Measurements from ENCODE around the gene FKBP10. TPM values are rescaled to one million over a fixed set of nuclear protein-coding genes. Genes with fewer than 3 reads are reported as not detected.
A peak's percentile ranks its signal among the peaks of the same experiment; 100 is the strongest.

The FKBP10 gene
- total RNA-seq, 1 experiment from 2014 or later = 142 TPM

DNA sequence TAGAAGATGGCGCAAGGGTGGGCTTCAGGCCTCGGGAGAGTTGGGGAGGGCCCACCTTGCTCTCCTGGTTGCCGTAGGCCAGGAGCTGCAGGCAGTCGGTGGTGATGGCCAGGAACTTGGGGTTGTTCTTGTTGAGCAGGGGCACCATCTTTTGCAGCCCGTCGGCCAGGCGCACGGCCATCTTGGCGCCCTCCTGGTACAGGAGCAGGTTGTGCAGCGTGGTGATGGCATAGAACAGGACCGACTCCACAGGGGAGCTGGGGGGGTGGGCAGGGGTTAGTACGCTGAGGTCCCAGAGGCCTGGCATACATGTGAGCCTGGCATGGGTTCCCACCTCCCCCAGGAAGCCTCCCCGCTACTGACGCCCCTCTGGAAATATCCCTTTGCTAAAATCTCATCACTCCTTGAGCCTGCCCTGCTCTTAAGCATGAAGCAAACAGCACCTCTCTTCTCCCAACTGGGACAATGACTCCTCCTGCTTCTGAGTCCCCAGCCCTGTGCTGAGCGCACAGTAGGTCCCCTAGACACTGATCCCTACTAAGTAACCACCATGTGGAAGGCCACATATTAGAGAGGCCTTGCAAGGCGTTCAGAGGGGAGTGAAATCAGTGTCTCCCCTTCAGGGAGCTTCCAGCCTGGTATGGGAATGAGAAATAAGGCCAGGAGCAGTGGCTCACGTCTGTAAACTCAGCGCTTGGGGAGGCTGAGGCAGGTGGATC, 45.3 kb upstream of the FKBP10 start:
- BruUV-seq (replicated peaks) = no TSS peak

DNA sequence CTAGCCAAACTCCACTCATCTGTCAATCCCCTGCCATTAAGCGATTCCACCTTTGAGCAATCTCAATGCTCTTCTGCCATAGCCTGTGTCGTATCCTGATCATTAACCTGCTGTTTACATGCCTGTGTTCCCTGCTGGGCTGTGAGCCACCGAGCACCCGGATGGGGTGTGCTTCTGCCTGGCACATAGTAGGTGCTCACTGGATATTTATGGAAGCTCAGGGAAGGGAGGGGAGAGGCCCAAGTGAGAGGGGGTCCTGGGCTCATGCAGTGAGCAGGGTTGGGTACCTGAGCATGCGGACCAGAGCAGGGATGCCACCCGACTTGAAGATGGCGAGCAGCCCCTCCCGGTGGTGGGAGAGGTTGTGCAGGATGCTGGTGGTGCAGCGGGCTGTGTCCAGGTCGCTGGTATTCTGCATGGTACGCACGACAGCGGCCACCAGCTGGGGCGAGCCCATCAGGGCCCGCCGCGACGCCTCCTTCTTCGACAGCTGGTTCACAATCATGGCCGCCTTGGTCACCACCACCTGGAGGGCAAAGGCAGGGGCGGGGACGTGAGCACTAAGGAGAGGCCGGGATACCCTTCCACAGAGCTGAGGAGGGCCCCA, 44.0 kb upstream of the FKBP10 start:
- H3K9me3 Mint-ChIP-seq (ENCODE audit: unreplicated experiment) = no peaks in the 10 kb centered on the region
- H3K4me1 Mint-ChIP-seq (ENCODE audit: insufficient read depth, unreplicated experiment) = peaks cover 5% of the 10 kb centered on the region
- POLR2A ChIA-PET = interaction anchor here (1.2 to 1.7 kb wide), 3 partner anchors 11 to 32 kb away, joined by 3 to 6 read pairs (median 6); no protein-coding TSS in a partner anchor
- no peak for DNase-seq (ENCODE audit: unreplicated experiment)
- H3K4me3 Mint-ChIP-seq (ENCODE audit: unreplicated experiment) = no peak overlapping the region
- BruUV-seq (replicated peaks) = no TSS peak
- H3K36me3 Mint-ChIP-seq (ENCODE audit: insufficient read depth, unreplicated experiment) = peaks cover 81% of the 10 kb centered on the region
- TF ChIP-seq, protein P1, sequence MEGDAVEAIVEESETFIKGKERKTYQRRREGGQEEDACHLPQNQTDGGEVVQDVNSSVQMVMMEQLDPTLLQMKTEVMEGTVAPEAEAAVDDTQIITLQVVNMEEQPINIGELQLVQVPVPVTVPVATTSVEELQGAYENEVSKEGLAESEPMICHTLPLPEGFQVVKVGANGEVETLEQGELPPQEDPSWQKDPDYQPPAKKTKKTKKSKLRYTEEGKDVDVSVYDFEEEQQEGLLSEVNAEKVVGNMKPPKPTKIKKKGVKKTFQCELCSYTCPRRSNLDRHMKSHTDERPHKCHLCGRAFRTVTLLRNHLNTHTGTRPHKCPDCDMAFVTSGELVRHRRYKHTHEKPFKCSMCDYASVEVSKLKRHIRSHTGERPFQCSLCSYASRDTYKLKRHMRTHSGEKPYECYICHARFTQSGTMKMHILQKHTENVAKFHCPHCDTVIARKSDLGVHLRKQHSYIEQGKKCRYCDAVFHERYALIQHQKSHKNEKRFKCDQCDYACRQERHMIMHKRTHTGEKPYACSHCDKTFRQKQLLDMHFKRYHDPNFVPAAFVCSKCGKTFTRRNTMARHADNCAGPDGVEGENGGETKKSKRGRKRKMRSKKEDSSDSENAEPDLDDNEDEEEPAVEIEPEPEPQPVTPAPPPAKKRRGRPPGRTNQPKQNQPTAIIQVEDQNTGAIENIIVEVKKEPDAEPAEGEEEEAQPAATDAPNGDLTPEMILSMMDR (IDR thresholded peaks at IDR 0.05; ENCODE audit: unreplicated experiment) = no peak
- no peaks in the 10 kb centered on the region for H3K27me3 Mint-ChIP-seq (ENCODE audit: insufficient read depth, unreplicated experiment)
- H3K27ac Mint-ChIP-seq (ENCODE audit: low read depth, unreplicated experiment) = no peak overlapping the region
- CTCF ChIA-PET = interaction anchor here (0.6 to 1.4 kb wide), 3 partner anchors 15 to 32 kb away, joined by 3 to 5 read pairs (median 5); no protein-coding TSS in a partner anchor
- intact Hi-C loops (cut with micrococcal nuclease) = no loop called here

More for the DNA sequence above, 45.3 kb upstream of the FKBP10 start:
- H3K9me3 Mint-ChIP-seq (ENCODE audit: unreplicated experiment) = no peaks in the 10 kb centered on the region
- no peak overlapping the region for H3K27ac Mint-ChIP-seq (ENCODE audit: low read depth, unreplicated experiment)
- POLR2A ChIA-PET = interaction anchor here (0.7 to 1.7 kb wide), 4 partner anchors 10 to 42 kb away, joined by 3 to 6 read pairs (median 5); no protein-coding TSS in a partner anchor
- no peak overlapping the region for H3K4me3 Mint-ChIP-seq (ENCODE audit: unreplicated experiment)
- intact Hi-C loops (cut with micrococcal nuclease) = no loop called here
- TF ChIP-seq, protein P1 (IDR thresholded peaks at IDR 0.05; ENCODE audit: unreplicated experiment) = no peak
- H3K4me1 Mint-ChIP-seq (ENCODE audit: insufficient read depth, unreplicated experiment) = no peaks in the 10 kb centered on the region
- no peaks in the 10 kb centered on the region for H3K27me3 Mint-ChIP-seq (ENCODE audit: insufficient read depth, unreplicated experiment)
- H3K36me3 Mint-ChIP-seq (ENCODE audit: insufficient read depth, unreplicated experiment) = peaks cover 84% of the 10 kb centered on the region
- CTCF ChIA-PET = interaction anchor here (0.7 to 1.7 kb wide), 4 partner anchors 20 to 34 kb away, joined by 3 to 6 read pairs (median 4); partner anchors contain the start of gene JUP
- DNase-seq (ENCODE audit: unreplicated experiment) = no peak

DNA sequence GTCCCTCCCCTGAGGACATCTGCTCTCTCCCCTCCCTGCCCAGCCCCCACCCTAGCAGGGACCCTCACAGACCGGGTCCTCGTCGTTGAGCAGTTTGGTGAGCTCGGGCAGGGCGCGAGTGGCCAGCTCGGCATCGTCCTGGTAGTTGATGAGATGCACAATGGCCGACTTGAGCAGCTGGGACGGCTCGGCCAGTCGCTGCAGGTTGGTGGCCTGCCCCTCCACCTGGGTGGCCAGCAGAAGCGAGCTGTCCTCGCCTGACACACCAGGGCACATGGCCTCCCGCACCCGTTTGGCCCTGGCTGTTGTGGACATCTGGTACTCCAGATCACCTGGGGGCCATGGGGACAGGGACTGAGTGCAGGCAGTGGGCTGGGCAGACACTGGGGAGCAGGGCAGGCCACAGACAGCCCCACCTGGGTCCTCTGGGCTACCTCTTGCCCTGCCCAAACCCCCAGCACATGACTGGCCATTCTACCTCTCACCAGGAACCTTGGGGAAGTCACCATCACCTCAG, 43.4 kb upstream of the FKBP10 start:
- TF ChIP-seq, protein P1 (IDR thresholded peaks at IDR 0.05; ENCODE audit: unreplicated experiment) = no peak
- intact Hi-C loops (cut with micrococcal nuclease) = no loop called here
- ChIA-PET CTCF (no interaction called here), POLR2A (interaction anchor here (1.2 to 1.7 kb wide), 2 partner anchors 10 to 16 kb away, joined by 3 to 6 read pairs; no protein-coding TSS in a partner anchor)
- H3K4me3 Mint-ChIP-seq (ENCODE audit: unreplicated experiment) = no peak overlapping the region
- H3K4me1 Mint-ChIP-seq (ENCODE audit: insufficient read depth, unreplicated experiment) = peaks cover 5% of the 10 kb centered on the region
- TSS peak; percentile 21 for BruUV-seq (replicated peaks)
- DNase-seq (ENCODE audit: unreplicated experiment) = no peak
- no peaks in the 10 kb centered on the region for H3K27me3 Mint-ChIP-seq (ENCODE audit: insufficient read depth, unreplicated experiment)
- no peak overlapping the region for H3K27ac Mint-ChIP-seq (ENCODE audit: low read depth, unreplicated experiment)
- H3K9me3 Mint-ChIP-seq (ENCODE audit: unreplicated experiment) = no peaks in the 10 kb centered on the region
- H3K36me3 Mint-ChIP-seq (ENCODE audit: insufficient read depth, unreplicated experiment) = peaks cover 81% of the 10 kb centered on the region

DNA sequence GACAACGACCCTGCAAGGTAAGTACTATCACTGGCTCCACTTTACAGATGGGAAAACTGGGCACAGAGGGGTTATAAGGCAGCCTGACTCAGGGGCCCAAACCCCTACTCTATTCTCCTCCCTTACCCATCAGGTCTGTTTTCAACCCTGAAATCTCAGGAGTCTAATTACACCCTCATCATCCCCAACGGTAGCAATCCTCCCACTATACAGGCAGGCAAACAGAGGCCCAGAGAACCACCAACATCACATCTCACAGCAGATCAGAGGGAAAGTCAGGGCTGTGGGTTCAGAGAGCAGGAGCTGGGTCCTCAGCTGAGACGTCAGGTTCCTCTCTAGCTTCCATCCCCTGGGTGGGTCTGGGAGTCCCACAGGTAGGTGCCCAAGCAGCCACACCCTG, 42.8 kb upstream of the FKBP10 start:
- CTCF ChIA-PET = interaction anchor here (1.1 kb wide), 1 partner anchor 75 kb away, joined by 3 read pairs; no protein-coding TSS in a partner anchor

More for the DNA sequence above, 42.8 kb upstream of the FKBP10 start:
- H3K9me3 Mint-ChIP-seq (ENCODE audit: unreplicated experiment) = no peaks in the 10 kb centered on the region
- peaks cover 6% of the 10 kb centered on the region for H3K4me1 Mint-ChIP-seq (ENCODE audit: insufficient read depth, unreplicated experiment)
- H3K27ac Mint-ChIP-seq (ENCODE audit: low read depth, unreplicated experiment) = no peak overlapping the region
- no peaks in the 10 kb centered on the region for H3K27me3 Mint-ChIP-seq (ENCODE audit: insufficient read depth, unreplicated experiment)
- H3K4me3 Mint-ChIP-seq (ENCODE audit: unreplicated experiment) = no peak overlapping the region
- intact Hi-C loops (cut with micrococcal nuclease) = no loop called here
- TF ChIP-seq, protein P1 (IDR thresholded peaks at IDR 0.05; ENCODE audit: unreplicated experiment) = no peak
- POLR2A ChIA-PET = interaction anchor here (1.6 kb wide), 1 partner anchor 31 kb away, joined by 4 read pairs; no protein-coding TSS in a partner anchor
- BruUV-seq (replicated peaks) = no TSS peak
- no peak for DNase-seq (ENCODE audit: unreplicated experiment)
- H3K36me3 Mint-ChIP-seq (ENCODE audit: insufficient read depth, unreplicated experiment) = peaks cover 81% of the 10 kb centered on the region

Measured in MCF 10A (cell line).